ENCODE data around the gene PLA2G3.

DNA sequence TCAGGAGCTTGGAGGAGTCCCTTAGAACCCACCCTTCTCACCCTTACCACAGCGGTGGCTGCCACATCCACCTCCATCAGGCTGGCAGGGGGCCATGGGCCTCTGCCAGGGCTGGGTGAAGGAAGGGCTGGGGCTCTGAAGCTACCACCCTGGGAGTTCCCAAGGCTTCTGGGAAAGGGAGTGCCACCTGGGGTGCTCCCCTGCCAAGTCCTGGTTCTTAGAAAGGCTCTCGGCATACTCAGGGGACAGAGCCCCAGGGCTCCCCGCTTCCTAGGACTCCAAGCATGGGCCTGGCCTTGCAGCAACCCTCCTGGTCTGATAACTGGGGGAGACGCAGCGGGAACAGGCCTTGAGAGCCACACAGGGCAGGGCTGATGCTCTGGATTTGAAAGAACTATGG lies 438 bp upstream of the PLA2G3 start:
- no peak for TF ChIP-seq EZH2 (IDR thresholded peaks at IDR 0.05; ENCODE audit: insufficient read depth, poor library complexity, severe bottlenecking)
- TF ChIP-seq EZH2phosphoT487 (IDR thresholded peaks at IDR 0.05; ENCODE audit: insufficient read depth, low read depth) = no peak
